Vagina (tissue), 2 donors: Measurements from ENCODE around the gene ACTL7A.

Experiments
- CTCF ChIP-seq, 3 experiments: fragments of 450-650 bp in 2 of 3; fragments of 200-600 bp in 1 of 3; sonication (generic) in 1 of 3; IDR thresholded peaks; one replicate each; pipeline ENCODE4 v1.5.1; 2017 to 2019; ENCODE audit warnings: antibody characterized with exemption in 3 of 3, mild to moderate bottlenecking in 2 of 3, moderate library complexity in 2 of 3
- POLR2A ChIP-seq, 2 donors: fragments of 450-650 bp; IDR thresholded peaks; one replicate each; pipeline ENCODE4 v1.6.1; 2017; ENCODE audit warnings: antibody characterized with exemption in 2 of 2, mild to moderate bottlenecking in 2 of 2, moderate library complexity in 2 of 2
- POLR2AphosphoS5 ChIP-seq, 2 donors: sonication (generic); formaldehyde crosslinking; IDR thresholded peaks; one replicate each; pipeline ENCODE4 v1.9.0; 2017; ENCODE audit warnings: antibody characterized with exemption in 2 of 2, mild to moderate bottlenecking in 2 of 2, low read depth in 1 of 2; ENCODE audit not compliant: insufficient read depth in 1 of 2

- no peak for TF ChIP-seq POLR2A (IDR thresholded peaks at IDR 0.05)
- TF ChIP-seq CTCF (IDR thresholded peaks at IDR 0.05) = no peak
- TF ChIP-seq POLR2AphosphoS5 (IDR thresholded peaks at IDR 0.05; ENCODE audit: insufficient read depth in 1 of 2, low read depth in 1 of 2) = no peak
These were observed 26.2 kb upstream of the ACTL7A start for GRCh38 chr9:108835831-108836230.
